ENCODE measurements around the gene WWC2. TPM values are rescaled to one million over a fixed set of nuclear protein-coding genes. Genes with fewer than 3 reads are reported as not detected.

Gene WWC2
- total and polyA plus RNA-seq, 2 experiments from 2014 or later: 33.2 to 48.3 TPM

- no peak overlapping the region for H2AFZ ChIP-seq
- peaks cover 9% of the 10 kb centered on the region for H3F3A ChIP-seq (ENCODE audit: insufficient read depth)
- H3K9me3 ChIP-seq (ENCODE audit: low read depth): no peaks in the 10 kb centered on the region
- no peaks in the 10 kb centered on the region for H3K36me3 ChIP-seq (ENCODE audit: low read depth)
- no peaks in the 10 kb centered on the region for H4K20me1 ChIP-seq (ENCODE audit: insufficient read depth)
- peaks cover 22% of the 10 kb centered on the region for H3K4me1 ChIP-seq (ENCODE audit: insufficient read depth)
- H3K9me2 ChIP-seq (ENCODE audit: insufficient read depth): no peaks in the 10 kb centered on the region
- in situ Hi-C loops (cut with MboI): no loop called here
- no peaks in the 10 kb centered on the region for H3K79me2 ChIP-seq (ENCODE audit: insufficient read depth)
- TF ChIP-seq EZH2phosphoT487 (IDR thresholded peaks at IDR 0.05; ENCODE audit: insufficient read depth, low read depth): no peak
- TF ChIP-seq EZH2 (IDR thresholded peaks at IDR 0.05; ENCODE audit: insufficient read depth, poor library complexity, severe bottlenecking): no peak
- no peak overlapping the region for H3K9ac ChIP-seq
- WGBS, 2 experiments (ENCODE audit: low coverage in 1 of 2, low lambda C conversion rate in 2 of 2, missing lambda C conversion rate in 2 of 2): 92 to 93% methylated on average over 6 of the region's 6 CpGs
- H3K27me3 ChIP-seq (replicated peaks; ENCODE audit: insufficient read depth): no peaks in the 10 kb centered on the region
- no peak overlapping the region for H3K27ac ChIP-seq
- H3K4me2 ChIP-seq (ENCODE audit: unreplicated experiment): no peak overlapping the region
- no peak overlapping the region for H3K4me3 ChIP-seq
- no peak for DNase-seq
Measured at GRCh38 chr4:183333983-183334382, 234.9 kb downstream of the WWC2 start.

DNA sequence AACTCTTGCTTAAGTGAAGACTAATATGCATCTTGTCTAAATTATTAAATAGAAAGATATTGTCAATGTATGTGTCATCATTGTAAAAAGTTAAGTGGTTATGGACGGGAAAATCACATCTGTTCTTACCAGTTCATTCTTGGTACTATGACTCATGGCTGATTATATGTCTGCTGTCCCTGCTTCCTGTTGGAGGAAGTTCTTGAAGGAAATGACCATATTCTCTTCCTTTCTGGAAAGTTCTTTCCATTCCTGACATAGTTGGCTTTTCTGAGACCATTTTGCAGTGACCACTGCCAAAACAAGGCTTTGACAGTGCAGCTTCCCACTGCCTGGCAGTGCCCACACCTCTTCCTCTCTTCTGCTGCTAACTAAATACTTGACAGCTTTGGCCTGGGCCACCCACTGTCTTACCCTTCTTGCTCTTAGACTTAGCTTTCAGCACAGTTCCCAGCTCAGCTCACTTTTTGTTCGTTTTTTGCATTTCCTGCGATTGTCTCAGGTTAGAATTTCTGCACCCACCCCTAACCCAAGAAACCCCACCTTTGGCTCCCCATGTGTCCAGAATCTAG lies 236.4 kb downstream of the WWC2 start:
- peak; percentile 94 for DNase-seq
- 45 to 52% methylated on average over 3 of the region's 3 CpGs for WGBS, 2 experiments (ENCODE audit: low coverage in 1 of 2, low lambda C conversion rate in 2 of 2, missing lambda C conversion rate in 2 of 2)
- H3K9me2 ChIP-seq (ENCODE audit: insufficient read depth): no peaks in the 10 kb centered on the region
- in situ Hi-C loops (cut with MboI): no loop called here
- no peaks in the 10 kb centered on the region for H4K20me1 ChIP-seq (ENCODE audit: insufficient read depth)
- H3K9ac ChIP-seq: no peak overlapping the region
- H3K27ac ChIP-seq: peak overlapping the region; percentile 59
- H3K4me2 ChIP-seq (ENCODE audit: unreplicated experiment): peak overlapping the region; percentile 20
- TF ChIP-seq EZH2 (IDR thresholded peaks at IDR 0.05; ENCODE audit: insufficient read depth, poor library complexity, severe bottlenecking): no peak
- TF ChIP-seq EZH2phosphoT487 (IDR thresholded peaks at IDR 0.05; ENCODE audit: insufficient read depth, low read depth): no peak
- peaks cover 9% of the 10 kb centered on the region for H3F3A ChIP-seq (ENCODE audit: insufficient read depth)
- H3K36me3 ChIP-seq (ENCODE audit: low read depth): no peaks in the 10 kb centered on the region
- H3K27me3 ChIP-seq (replicated peaks; ENCODE audit: insufficient read depth): no peaks in the 10 kb centered on the region
- H3K9me3 ChIP-seq (ENCODE audit: low read depth): no peaks in the 10 kb centered on the region
- no peak overlapping the region for H3K4me3 ChIP-seq
- no peaks in the 10 kb centered on the region for H3K79me2 ChIP-seq (ENCODE audit: insufficient read depth)
- peak overlapping the region; percentile 6; the same call in 1 of the 2 replicates for H2AFZ ChIP-seq
- H3K4me1 ChIP-seq (ENCODE audit: insufficient read depth): peaks cover 22% of the 10 kb centered on the region

DNA sequence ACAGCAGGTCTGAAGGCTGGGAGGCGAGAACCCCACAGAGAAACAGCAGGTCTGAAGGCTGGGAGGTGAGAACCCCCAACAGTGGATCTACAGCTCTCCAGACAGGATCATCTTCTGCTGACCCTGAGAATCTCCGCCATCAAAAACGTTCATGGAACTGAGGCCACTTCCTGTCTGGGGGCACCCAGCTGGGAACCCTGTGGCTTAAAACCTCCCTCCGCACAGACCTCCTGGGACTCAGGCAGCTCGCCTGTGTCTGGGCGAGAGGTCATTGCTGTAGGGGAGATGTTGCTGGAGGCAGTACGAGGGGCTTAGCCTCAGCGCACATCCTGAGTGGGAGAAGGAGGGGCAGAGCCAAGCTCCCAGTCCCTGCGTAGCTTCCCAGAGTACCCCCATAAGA lies 238.3 kb downstream of the WWC2 start:
- H3K9ac ChIP-seq: no peak overlapping the region
- H3K27ac ChIP-seq: no peak overlapping the region
- no peak overlapping the region for H3K4me3 ChIP-seq
- 88 to 92% methylated on average over 8 to 9 of the region's 9 CpGs for WGBS, 2 experiments (ENCODE audit: low coverage in 1 of 2, low lambda C conversion rate in 2 of 2, missing lambda C conversion rate in 2 of 2)
- H3K4me2 ChIP-seq (ENCODE audit: unreplicated experiment): no peak overlapping the region
- H3F3A ChIP-seq (ENCODE audit: insufficient read depth): peaks cover 9% of the 10 kb centered on the region
- no peaks in the 10 kb centered on the region for H3K36me3 ChIP-seq (ENCODE audit: low read depth)
- H3K9me3 ChIP-seq (ENCODE audit: low read depth): no peaks in the 10 kb centered on the region
- H2AFZ ChIP-seq: no peak overlapping the region
- no peaks in the 10 kb centered on the region for H3K27me3 ChIP-seq (replicated peaks; ENCODE audit: insufficient read depth)
- H3K9me2 ChIP-seq (ENCODE audit: insufficient read depth): no peaks in the 10 kb centered on the region
- in situ Hi-C loops (cut with MboI): no loop called here
- DNase-seq: no peak
- H3K79me2 ChIP-seq (ENCODE audit: insufficient read depth): no peaks in the 10 kb centered on the region
- peaks cover 22% of the 10 kb centered on the region for H3K4me1 ChIP-seq (ENCODE audit: insufficient read depth)
- H4K20me1 ChIP-seq (ENCODE audit: insufficient read depth): no peaks in the 10 kb centered on the region
- TF ChIP-seq EZH2phosphoT487 (IDR thresholded peaks at IDR 0.05; ENCODE audit: insufficient read depth, low read depth) (no peak), EZH2 (IDR thresholded peaks at IDR 0.05; ENCODE audit: insufficient read depth, poor library complexity, severe bottlenecking) (no peak)

DNA sequence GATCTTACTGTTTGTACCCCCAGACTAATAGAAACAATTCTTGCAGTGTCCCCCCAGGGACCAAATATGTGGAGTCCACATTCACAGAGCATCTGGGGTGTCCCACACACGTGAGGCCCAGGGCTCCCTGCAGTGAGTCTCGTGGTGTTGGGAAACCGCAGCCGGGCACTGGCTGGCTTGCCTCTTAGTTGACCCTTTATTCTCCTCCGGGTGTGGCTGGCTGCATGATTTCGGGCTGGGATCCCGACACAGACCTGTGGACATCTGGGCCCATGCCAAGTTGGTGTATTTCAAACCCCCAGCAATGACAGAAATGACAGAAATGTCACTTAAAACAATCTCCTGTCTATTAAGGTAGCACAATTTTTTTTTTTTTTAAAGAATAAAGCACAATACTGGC lies 238.8 kb downstream of the WWC2 start:
- Histone ChIP-seq H2AFZ (no peak overlapping the region), H3K9me3 (ENCODE audit: low read depth) (no peaks in the 10 kb centered on the region), H3K4me3 (no peak overlapping the region), H3K9me2 (ENCODE audit: insufficient read depth) (no peaks in the 10 kb centered on the region), H3K36me3 (ENCODE audit: low read depth) (no peaks in the 10 kb centered on the region), H3K27me3 (replicated peaks; ENCODE audit: insufficient read depth) (no peaks in the 10 kb centered on the region), H3F3A (ENCODE audit: insufficient read depth) (peaks cover 9% of the 10 kb centered on the region), H3K27ac (no peak overlapping the region), H3K9ac (no peak overlapping the region), H3K4me2 (ENCODE audit: unreplicated experiment) (no peak overlapping the region), H4K20me1 (ENCODE audit: insufficient read depth) (no peaks in the 10 kb centered on the region), H3K4me1 (ENCODE audit: insufficient read depth) (peaks cover 23% of the 10 kb centered on the region), H3K79me2 (ENCODE audit: insufficient read depth) (no peaks in the 10 kb centered on the region)
- no peak for TF ChIP-seq EZH2 (IDR thresholded peaks at IDR 0.05; ENCODE audit: insufficient read depth, poor library complexity, severe bottlenecking)
- TF ChIP-seq EZH2phosphoT487 (IDR thresholded peaks at IDR 0.05; ENCODE audit: insufficient read depth, low read depth): no peak
- DNase-seq: no peak
- WGBS, 2 experiments (ENCODE audit: low coverage in 1 of 2, low lambda C conversion rate in 2 of 2, missing lambda C conversion rate in 2 of 2): 80 to 83% methylated on average over 7 of the region's 7 CpGs
- in situ Hi-C loops (cut with MboI): no loop called here
